H9 (cell line): ENCODE measurements around the gene RFESD. TPM values are rescaled to one million over a fixed set of nuclear protein-coding genes. Genes with fewer than 3 reads are reported as not detected.

Experiments used
- DNase-seq: peaks from one replicate; pipeline ENCODE4 v3.0.0-alpha.2; 2017
- H2AFZ ChIP-seq: one replicate; pipeline ENCODE4 v1.6.1; 2013; ENCODE audit warnings: mild to moderate bottlenecking, low read length, control low read depth, moderate library complexity
- H2AK5ac ChIP-seq: 2 replicates; pipeline ENCODE4 v1.6.1; 2013; ENCODE audit warnings: low read length, control low read depth, mixed read lengths; ENCODE audit not compliant: insufficient read length
- H2BK120ac ChIP-seq: one replicate; pipeline ENCODE4 v1.6.1; 2013; ENCODE audit warnings: low read depth, mild to moderate bottlenecking, low read length, control low read depth, inconsistent platforms; ENCODE audit not compliant: poor library complexity, severe bottlenecking
- H2BK12ac ChIP-seq: 2 replicates; pipeline ENCODE4 v1.6.1; 2013; ENCODE audit warnings: low read length, control low read depth, mixed read lengths, low read depth; ENCODE audit not compliant: insufficient read length
- H2BK15ac ChIP-seq: 2 replicates; pipeline ENCODE4 v1.6.1; 2013; ENCODE audit warnings: low read depth, low read length, control low read depth
- H2BK20ac ChIP-seq: one replicate; pipeline ENCODE4 v1.6.1; 2013; ENCODE audit warnings: low read depth, mild to moderate bottlenecking, low read length, control low read depth, inconsistent platforms; ENCODE audit not compliant: poor library complexity, severe bottlenecking
- H2BK5ac ChIP-seq: 2 replicates; pipeline ENCODE4 v1.6.1; 2013; ENCODE audit warnings: low read length, control low read depth, mixed read lengths; ENCODE audit not compliant: insufficient read length
- H3K14ac ChIP-seq: 2 replicates; pipeline ENCODE4 v1.6.1; 2013; ENCODE audit warnings: low read length, control low read depth; ENCODE audit not compliant: insufficient read depth
- H3K18ac ChIP-seq: 2 replicates; pipeline ENCODE4 v1.6.1; 2013; ENCODE audit warnings: low read depth, mild to moderate bottlenecking, mixed read lengths, low read length, control low read depth; ENCODE audit not compliant: insufficient read length
- H3K23ac ChIP-seq: 2 replicates; pipeline ENCODE4 v1.6.1; 2013; ENCODE audit warnings: low read length, control low read depth, mixed read lengths, low read depth; ENCODE audit not compliant: insufficient read length
- H3K23me2 ChIP-seq: 2 replicates; pipeline ENCODE4 v1.6.1; 2013; ENCODE audit warnings: low read depth, mild to moderate bottlenecking, mixed read lengths, low read length, control low read depth; ENCODE audit not compliant: insufficient read length, poor library complexity, severe bottlenecking
- H3K27ac ChIP-seq: 2 replicates; pipeline ENCODE4 v1.5.1; 2013; ENCODE audit warnings: low read length, control low read depth, mixed read lengths, low read depth; ENCODE audit not compliant: insufficient read length
- H3K27me3 ChIP-seq: 2 replicates; pipeline ENCODE4 v1.6.1; 2013; ENCODE audit warnings: low read length, control low read depth, inconsistent platforms; ENCODE audit not compliant: insufficient read depth
- H3K4ac ChIP-seq: 2 replicates; pipeline ENCODE4 v1.6.1; 2013; ENCODE audit warnings: low read depth, mild to moderate bottlenecking, control low read depth, inconsistent platforms, low read length, moderate library complexity
- H3K4me1 ChIP-seq: 2 replicates; pipeline ENCODE4 v1.6.1; 2013; ENCODE audit warnings: low read length, control low read depth, inconsistent platforms; ENCODE audit not compliant: insufficient read depth
- H3K4me2 ChIP-seq: 2 replicates; pipeline ENCODE4 v1.6.1; 2013; ENCODE audit warnings: low read length, control low read depth, mixed read lengths; ENCODE audit not compliant: insufficient read length, insufficient read depth
- H3K56ac ChIP-seq: 2 replicates; pipeline ENCODE4 v1.6.1; 2013; ENCODE audit warnings: low read depth, mild to moderate bottlenecking, mixed read lengths, low read length, control low read depth; ENCODE audit not compliant: insufficient read length
- H3K79me1 ChIP-seq: 2 replicates; pipeline ENCODE4 v1.6.1; 2013; ENCODE audit warnings: low read depth, mild to moderate bottlenecking, moderate library complexity, low read length, control low read depth, inconsistent platforms; ENCODE audit not compliant: insufficient read depth, poor library complexity, severe bottlenecking
- H3K79me2 ChIP-seq: 2 replicates; pipeline ENCODE4 v1.6.1; 2013; ENCODE audit warnings: low read length, control low read depth, inconsistent platforms; ENCODE audit not compliant: insufficient read depth
- H3K9ac ChIP-seq: 2 replicates; pipeline ENCODE4 v1.6.1; 2013; ENCODE audit warnings: low read length, control low read depth, mixed read lengths; ENCODE audit not compliant: insufficient read length; ENCODE audit errors: extremely low read depth
- H3K9me3 ChIP-seq: one replicate; pipeline ENCODE4 v1.6.1; 2013; ENCODE audit warnings: low read depth, low read length, inconsistent platforms; ENCODE audit not compliant: control insufficient read depth
- H3T11ph ChIP-seq: one replicate; pipeline ENCODE4 v1.6.1; 2013; ENCODE audit warnings: mild to moderate bottlenecking, low read length, control low read depth, inconsistent platforms
- H4K20me1 ChIP-seq: one replicate; pipeline ENCODE4 v1.6.1; 2013; ENCODE audit not compliant: control insufficient read depth, insufficient read length, insufficient read depth
- H4K5ac ChIP-seq: 2 replicates; pipeline ENCODE4 v1.6.1; 2013; ENCODE audit warnings: low read depth, mild to moderate bottlenecking, mixed read lengths, low read length, control low read depth; ENCODE audit not compliant: insufficient read length
- H4K8ac ChIP-seq: replicated peaks from 2 replicates; pipeline ENCODE4 v1.6.1; 2013; ENCODE audit warnings: low read length, control low read depth, mixed read lengths, low read depth; ENCODE audit not compliant: insufficient read length
- H4K91ac ChIP-seq: 2 replicates; pipeline ENCODE4 v1.6.1; 2013; ENCODE audit warnings: low read depth, mild to moderate bottlenecking, moderate library complexity, mixed read lengths, low read length, control low read depth; ENCODE audit not compliant: insufficient read length
- H3K27ac Mint-ChIP-seq, 3 experiments: 2 replicates in 2 of 3; 3 replicates in 1 of 3; pipeline ENCODE4 v1.8.0; 2020 to 2021; ENCODE audit warnings: mixed read lengths in 3 of 3, mild to moderate bottlenecking in 1 of 3, moderate library complexity in 1 of 3
- H3K27me3 Mint-ChIP-seq: 2 replicates; pipeline ENCODE4 v1.8.0; 2021; ENCODE audit warnings: low read depth, mild to moderate bottlenecking, moderate library complexity, mixed read lengths
- H3K36me3 Mint-ChIP-seq, 3 experiments: 2 replicates in 2 of 3; 3 replicates in 1 of 3; pipeline ENCODE4 v1.8.0; 2020 to 2021; ENCODE audit warnings: low read depth in 3 of 3, mixed read lengths in 3 of 3; ENCODE audit not compliant: insufficient read depth in 1 of 3
- H3K4me1 Mint-ChIP-seq, 2 experiments: 2 replicates each; pipeline ENCODE4 v1.8.0; 2020; ENCODE audit warnings: mixed read lengths in 2 of 2
- H3K4me3 Mint-ChIP-seq, 2 experiments: 2 replicates in 1 of 2; 3 replicates in 1 of 2; pipeline ENCODE4 v1.8.0; 2020 to 2021; ENCODE audit warnings: mild to moderate bottlenecking in 2 of 2, mixed read lengths in 2 of 2, moderate library complexity in 1 of 2
- H3K9me3 Mint-ChIP-seq, 2 experiments: 2 replicates in 1 of 2; 3 replicates in 1 of 2; pipeline ENCODE4 v1.8.0; 2020; ENCODE audit warnings: mild to moderate bottlenecking in 2 of 2, mixed read lengths in 2 of 2, moderate library complexity in 1 of 2
- CTCF ChIP-seq: fragments of 200-600 bp; sonication (generic); conservative IDR thresholded peaks from 3 replicates; pipeline ENCODE4 v1.8.0; 2021; ENCODE audit warnings: antibody characterized with exemption, mild to moderate bottlenecking
- WGBS: extraction: QIAGEN DNeasy Blood & Tissue Kit; methylation state at CpG from one replicate; pipeline ENCODE4 v1.1.7; 2013; ENCODE audit warnings: missing lambda C conversion rate, low lambda C conversion rate, mixed read lengths; ENCODE audit not compliant: insufficient read length; ENCODE audit errors: extremely low coverage; 5-methylcytosine and 5-hydroxymethylcytosine counted together
- total RNA-seq: library from RNA; stranded (reverse); gene quantifications from 2 replicates; pipeline ENCODE4 v1.2.1, GENCODE V29; 2021

Gene RFESD
- total RNA-seq, 1 experiment from 2014 or later = 1.7 TPM

- no peaks in the 10 kb centered on the region for H3K79me2 ChIP-seq
- no peak overlapping the region for H2BK120ac ChIP-seq
- WGBS = no CpG with 5 or more reads among the region's 9 CpGs
- H3K14ac ChIP-seq = no peak overlapping the region
- no peak overlapping the region for H2BK5ac ChIP-seq
- Mint-ChIP-seq H3K36me3 (no peaks in the 10 kb centered on the region; a peak in 1 of 7 replicates), H3K4me3 (no peak overlapping the region), H3K27ac (no peak overlapping the region), H3K27me3 (peaks cover 32% of the 10 kb centered on the region), H3K9me3 (no peaks in the 10 kb centered on the region), H3K4me1 (peaks cover 14 to 18% of the 10 kb centered on the region in 2 experiments)
- no peak overlapping the region for H3K18ac ChIP-seq
- H2BK15ac ChIP-seq = no peak overlapping the region
- DNase-seq = no peak
- H3K4me2 ChIP-seq = no peak overlapping the region
- no peak overlapping the region for H4K5ac ChIP-seq
- H4K20me1 ChIP-seq = no peaks in the 10 kb centered on the region
- H3K9me3 ChIP-seq = no peaks in the 10 kb centered on the region
- H4K8ac ChIP-seq = no peak overlapping the region
- H2AK5ac ChIP-seq = no peak overlapping the region
- no peak for TF ChIP-seq CTCF
- no peak overlapping the region for H4K91ac ChIP-seq
- H3K27ac ChIP-seq = no peak overlapping the region
- no peak overlapping the region for H3K4ac ChIP-seq
- H3K23ac ChIP-seq = no peak overlapping the region
- peaks cover 2% of the 10 kb centered on the region; the same call in 1 of the 2 replicates for H3K27me3 ChIP-seq
- no peak overlapping the region for H3T11ph ChIP-seq
- no peak overlapping the region for H3K56ac ChIP-seq
- no peak overlapping the region for H2AFZ ChIP-seq
- H3K79me1 ChIP-seq = no peaks in the 10 kb centered on the region
- H3K23me2 ChIP-seq = peaks cover 7% of the 10 kb centered on the region
- no peaks in the 10 kb centered on the region; the same call in 1 of the 2 replicates for H3K4me1 ChIP-seq
- no peak overlapping the region for H3K9ac ChIP-seq
- H2BK20ac ChIP-seq = no peak overlapping the region
- H2BK12ac ChIP-seq = no peak overlapping the region
Measured at GRCh38 chr5:95707055-95707454, 60.5 kb downstream of the RFESD start.

Other genes with a start within 250 kb of the RFESD start
- gene SKIC3, start 91.8 kb upstream of the RFESD start, total RNA-seq = 64.7 and 69.3 TPM in 2 replicates
- 8.5 and 8.6 TPM in 2 replicates for gene ARSK, start 91.7 kb upstream of the RFESD start, total RNA-seq
- gene GPR150, start 26.7 kb upstream of the RFESD start, total RNA-seq = 0.11 TPM in 1 of 2 replicates, not detected in the other
- gene SPATA9, start 36.2 kb downstream of the RFESD start, total RNA-seq = not detected in 2 replicates
- gene RHOBTB3, start 84.6 kb downstream of the RFESD start, total RNA-seq = 6.6 and 6.8 TPM in 2 replicates
- gene GLRX, start 175.9 kb downstream of the RFESD start, total RNA-seq = 13.7 and 13.8 TPM in 2 replicates